ENCODE results near the gene NPAS3. TPM values are rescaled to one million over a fixed set of nuclear protein-coding genes. Genes with fewer than 3 reads are reported as not detected.

The NPAS3 gene
- total and polyA plus RNA-seq, 4 donors: 0.07 to 0.09 (median 0.08) TPM; not detected in 1

DNA sequence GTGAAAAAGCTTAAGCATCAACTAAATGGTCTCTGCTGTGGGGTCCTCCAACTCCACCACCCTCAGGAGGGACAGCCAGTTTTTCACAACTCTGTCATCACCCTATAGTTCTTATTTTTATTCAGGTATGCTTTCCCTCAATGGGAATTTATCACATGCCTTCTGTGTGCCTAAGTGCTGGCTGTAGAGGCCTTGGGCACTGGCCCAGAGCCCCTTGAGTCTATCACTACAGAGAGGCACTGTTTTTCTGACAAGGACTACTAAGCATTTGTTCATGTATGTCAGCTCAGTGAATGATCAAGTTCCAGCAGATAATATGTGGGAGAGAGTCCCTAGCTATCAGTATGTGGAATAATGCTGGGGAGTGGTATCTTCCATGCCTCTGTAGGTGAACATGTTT, 463.9 kb downstream of the NPAS3 start:
- no peak overlapping the region for H3K9ac ChIP-seq (ENCODE audit: low read depth in 1 of 2, low read length in 2 of 2)
- H3K36me3 ChIP-seq (ENCODE audit: control insufficient read depth in 4 of 4, insufficient read depth in 3 of 4, low read depth in 1 of 4, low read length in 3 of 4): no peaks in the 10 kb centered on the region
- H3K4me3 ChIP-seq (ENCODE audit: low read depth in 1 of 3, low read length in 3 of 3): no peak overlapping the region
- TF ChIP-seq EGR1 (IDR thresholded peaks at IDR 0.05; ENCODE audit: low read depth in 2 of 2) (no peak), RXRA (IDR thresholded peaks at IDR 0.05) (no peak), NR2F2 (IDR thresholded peaks at IDR 0.05) (no peak), JUND (IDR thresholded peaks at IDR 0.05) (no peak)
- TF ChIP-seq, protein P1, sequence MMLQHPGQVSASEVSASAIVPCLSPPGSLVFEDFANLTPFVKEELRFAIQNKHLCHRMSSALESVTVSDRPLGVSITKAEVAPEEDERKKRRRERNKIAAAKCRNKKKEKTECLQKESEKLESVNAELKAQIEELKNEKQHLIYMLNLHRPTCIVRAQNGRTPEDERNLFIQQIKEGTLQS (IDR thresholded peaks at IDR 0.05): no peak
- no peak overlapping the region for H3K27ac ChIP-seq (ENCODE audit: low read depth in 1 of 2, low read length in 2 of 2)
- peaks cover 0 to 6% (median 0%) of the 10 kb centered on the region in 4 donors for H3K27me3 ChIP-seq (ENCODE audit: control insufficient read depth in 4 of 4, insufficient read depth in 4 of 4, low read length in 3 of 4)
- no peaks in the 10 kb centered on the region for H3K4me1 ChIP-seq (ENCODE audit: control insufficient read depth in 4 of 4, insufficient read depth in 4 of 4, low read length in 3 of 4)
- DNase-seq (ENCODE audit: low spot score): no peak
- no peaks in the 10 kb centered on the region for H3K9me3 ChIP-seq (ENCODE audit: control insufficient read depth in 4 of 4, low read length in 3 of 4)

- H3K9ac ChIP-seq (ENCODE audit: low read depth in 1 of 2, low read length in 2 of 2): no peak overlapping the region
- H3K36me3 ChIP-seq (ENCODE audit: control insufficient read depth in 4 of 4, insufficient read depth in 3 of 4, low read depth in 1 of 4, low read length in 3 of 4): no peaks in the 10 kb centered on the region
- TF ChIP-seq GABPA (IDR thresholded peaks at IDR 0.05 in 1 of 2, conservative IDR thresholded peaks at IDR 0.05 in 1 of 2): no peak
- TF ChIP-seq EGR1 (IDR thresholded peaks at IDR 0.05; ENCODE audit: low read depth in 2 of 2): no peak
- TF ChIP-seq RXRA (IDR thresholded peaks at IDR 0.05): no peak
- no peak for TF ChIP-seq YY1 (IDR thresholded peaks at IDR 0.05)
- TF ChIP-seq FOXA2 (IDR thresholded peaks at IDR 0.05): no peak
- no peak for TF ChIP-seq CTCF (IDR thresholded peaks at IDR 0.05; ENCODE audit: low read depth, low read length, missing input control)
- no peak for TF ChIP-seq HNF4G (IDR thresholded peaks at IDR 0.05)
- no peak for TF ChIP-seq NR2F2 (IDR thresholded peaks at IDR 0.05)
- no peak for TF ChIP-seq HNF4A (conservative IDR thresholded peaks at IDR 0.05)
- TF ChIP-seq SP1 (IDR thresholded peaks at IDR 0.05): no peak
- TF ChIP-seq REST (IDR thresholded peaks at IDR 0.05): no peak
- no peak for TF ChIP-seq RAD21 (IDR thresholded peaks at IDR 0.05)
- H3K4me1 ChIP-seq (ENCODE audit: control insufficient read depth in 4 of 4, insufficient read depth in 4 of 4, low read length in 3 of 4): no peaks in the 10 kb centered on the region
- no peaks in the 10 kb centered on the region for H3K9me3 ChIP-seq (ENCODE audit: control insufficient read depth in 4 of 4, low read length in 3 of 4)
- H3K27ac ChIP-seq (ENCODE audit: low read depth in 1 of 2, low read length in 2 of 2): no peak overlapping the region
- 69% methylated on average over 1 of the region's 1 CpG for WGBS
- H3K4me3 ChIP-seq (ENCODE audit: low read depth in 1 of 3, low read length in 3 of 3): no peak overlapping the region
- no peak for DNase-seq (ENCODE audit: low spot score)
- peaks cover 0 to 6% (median 0%) of the 10 kb centered on the region in 4 donors for H3K27me3 ChIP-seq (ENCODE audit: control insufficient read depth in 4 of 4, insufficient read depth in 4 of 4, low read length in 3 of 4)
Observed at GRCh38 chr14:33404054-33404453, 465.4 kb downstream of the NPAS3 start.

Measured in liver (tissue), 9 donors.